ENCODE data around the gene TFDP1. TPM values are rescaled to one million over a fixed set of nuclear protein-coding genes. Genes with fewer than 3 reads are reported as not detected.

Gene TFDP1
- total and polyA plus RNA-seq, 12 donors, result 16.4 to 51.4 (median 37.5) TPM

DNA sequence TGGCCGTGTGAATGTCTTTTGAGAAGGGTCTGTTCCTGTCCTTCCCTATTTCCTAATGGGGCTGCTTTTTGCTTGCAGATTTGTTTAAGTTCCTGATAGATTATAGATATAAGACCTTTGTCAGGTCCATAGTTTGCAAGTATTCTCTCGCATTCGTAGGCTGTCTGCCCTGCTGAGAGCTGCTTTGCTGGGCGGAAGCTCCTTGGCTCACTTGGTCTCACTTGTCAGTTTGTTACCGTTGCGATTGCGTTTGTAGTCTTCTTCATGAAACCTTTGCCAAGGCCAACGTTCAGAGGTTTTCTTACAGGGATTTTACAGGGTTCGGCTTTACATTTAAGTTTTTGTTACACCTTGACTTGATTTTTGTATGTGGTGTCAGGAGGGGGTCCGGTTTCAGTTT, 44.0 kb upstream of the TFDP1 start:
- TF ChIP-seq CTCF (IDR thresholded peaks at IDR 0.05), result no peak
- no peak for DNase-seq
- intact Hi-C loops (cut with DNase I), result no loop called here
- ATAC-seq, result no peak
- Histone ChIP-seq H3K27ac (no peak overlapping the region), H3K36me3 (peaks cover 0 to 82% (median 0%) of the 10 kb centered on the region in 9 donors), H3K9me3 (peaks cover 0 to 4% (median 0%) of the 10 kb centered on the region in 11 donors), H3K27me3 (no peaks in the 10 kb centered on the region), H3K4me1 (peaks cover 0 to 10% (median 7%) of the 10 kb centered on the region in 9 donors), H3K4me3 (no peak overlapping the region)
- WGBS, 2 donors, result 91 to 97% methylated on average over 10 of the region's 10 CpGs

- Histone ChIP-seq H3K4me3 (no peak overlapping the region), H3K4me1 (peaks cover 17 to 32% (median 30%) of the 10 kb centered on the region in 9 donors), H3K9me3 (peaks cover 0 to 4% (median 0%) of the 10 kb centered on the region in 11 donors), H3K36me3 (peaks cover 0 to 69% (median 0%) of the 10 kb centered on the region in 9 donors), H3K27ac (no peak overlapping the region), H3K27me3 (no peaks in the 10 kb centered on the region)
- 90 to 91% methylated on average over 17 to 21 of the region's 21 CpGs for WGBS, 2 donors
- no peak for ATAC-seq
- intact Hi-C loops (cut with DNase I), result no loop called here
- no peak for DNase-seq
- no peak for TF ChIP-seq CTCF (IDR thresholded peaks at IDR 0.05)
Measured at GRCh38 chr13:113542751-113543424, 41.7 kb upstream of the TFDP1 start.

DNA sequence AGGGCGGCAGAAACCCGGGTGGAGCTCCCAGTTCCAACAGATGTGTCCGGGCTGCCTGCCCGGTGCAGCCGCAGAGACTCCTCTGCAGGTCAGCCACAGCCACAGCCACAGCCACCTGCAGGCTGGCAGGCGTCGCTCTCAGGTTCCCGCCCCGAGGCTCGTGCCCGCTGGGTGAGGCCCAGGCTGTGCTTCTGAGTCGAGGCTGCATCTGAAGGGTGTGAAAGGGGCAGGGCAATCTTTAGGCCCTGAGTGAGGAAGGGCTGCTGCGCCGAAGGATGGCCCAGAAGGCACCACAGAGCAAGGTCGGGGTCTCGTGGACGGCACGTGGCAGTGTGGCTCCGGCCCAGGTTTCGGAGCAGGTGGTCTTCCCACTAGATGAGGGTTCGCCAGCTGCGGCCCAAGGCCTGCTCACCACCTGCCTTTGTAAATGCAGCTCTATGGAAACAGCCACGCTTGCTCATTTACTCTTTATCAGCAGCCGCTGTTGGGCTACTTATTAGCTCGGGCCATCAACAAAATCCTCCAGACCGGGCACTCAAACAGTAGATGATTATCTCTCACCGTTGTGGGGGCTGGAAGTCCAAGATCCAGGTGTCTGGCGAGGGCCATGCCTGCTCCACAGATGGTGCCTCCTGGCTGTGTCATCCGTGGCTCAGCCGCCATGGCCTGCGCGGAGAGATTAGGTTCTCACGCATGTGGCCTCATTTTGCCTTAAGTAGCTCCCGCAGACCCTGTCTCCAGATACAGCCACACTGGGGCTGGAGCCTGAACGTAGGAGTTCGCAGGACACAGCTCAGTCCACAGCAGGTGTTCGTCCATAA, 40.3 kb upstream of the TFDP1 start:
- ATAC-seq, result no peak
- TF ChIP-seq CTCF (IDR thresholded peaks at IDR 0.05), result no peak
- Histone ChIP-seq H3K27me3 (no peaks in the 10 kb centered on the region), H3K27ac (no peak overlapping the region), H3K9me3 (peaks cover 0 to 4% (median 0%) of the 10 kb centered on the region in 11 donors), H3K4me1 (peaks cover 20 to 46% (median 35%) of the 10 kb centered on the region in 9 donors), H3K4me3 (no peak overlapping the region), H3K36me3 (peaks cover 0 to 70% (median 0%) of the 10 kb centered on the region in 9 donors)
- no peak for DNase-seq
- WGBS, 2 donors, result 93 to 95% methylated on average over 37 of the region's 37 CpGs
- intact Hi-C loops (cut with DNase I), result no loop called here

DNA sequence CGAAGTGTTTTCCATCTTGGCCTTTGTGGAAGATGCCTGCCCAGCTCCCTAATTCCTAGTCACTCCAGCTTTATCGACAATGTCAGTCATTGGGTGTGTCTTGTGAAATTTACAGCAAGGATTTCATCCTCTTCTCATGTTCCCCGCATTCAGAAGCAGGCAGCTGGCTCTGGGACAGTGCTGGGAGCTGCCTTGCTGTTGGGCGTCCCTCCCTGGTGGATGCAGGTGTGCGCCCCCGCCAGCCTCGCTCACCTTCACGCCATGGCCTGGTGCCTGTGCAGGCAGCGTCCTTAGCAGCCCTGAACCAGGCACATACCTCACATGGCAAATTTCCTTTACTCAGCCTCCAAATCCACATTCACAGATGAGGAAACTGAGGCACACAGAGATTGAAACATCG, 39.7 kb upstream of the TFDP1 start:
- H3K36me3 ChIP-seq, result peaks cover 0 to 70% (median 0%) of the 10 kb centered on the region in 9 donors
- ATAC-seq, result no peak
- TF ChIP-seq CTCF (IDR thresholded peaks at IDR 0.05), result no peak
- no peak for DNase-seq
- peaks cover 0 to 4% (median 0%) of the 10 kb centered on the region in 11 donors for H3K9me3 ChIP-seq
- 96 to 97% methylated on average over 10 of the region's 10 CpGs for WGBS, 2 donors
- H3K27me3 ChIP-seq, result no peaks in the 10 kb centered on the region
- peaks cover 20 to 46% (median 35%) of the 10 kb centered on the region in 9 donors for H3K4me1 ChIP-seq
- peak overlapping the region in 2 of 10 donors; percentile 75 for H3K27ac ChIP-seq
- intact Hi-C loops (cut with DNase I), result loop anchor here in 2 of 10 donors (5.0 kb wide), 2 partner anchors 38 to 53 kb away; partner anchors contain the start of gene DCUN1D2 (in 1 of the 2)
- H3K4me3 ChIP-seq, result no peak overlapping the region

Measured in heart right ventricle (tissue), 16 donors.